ENCODE results near the gene SOX13.

Gene SOX13

GRCh38 chr1:204132718-204133117, 59.8 kb downstream of the SOX13 start:
- no peak for DNase-seq (ENCODE audit: low spot score)

GRCh38 chr1:204134103-204134502, 61.2 kb downstream of the SOX13 start:
- DNase-seq (ENCODE audit: low spot score) = no peak

- DNase-seq (ENCODE audit: low spot score) = no peak
Measured at GRCh38 chr1:204136814-204137213, 63.9 kb downstream of the SOX13 start.

GRCh38 chr1:204139088-204139487, 66.2 kb downstream of the SOX13 start:
- DNase-seq (ENCODE audit: low spot score) = no peak

GRCh38 chr1:204139952-204140351, 67.0 kb downstream of the SOX13 start:
- no peak for DNase-seq (ENCODE audit: low spot score)

GRCh38 chr1:204141131-204141530, 68.2 kb downstream of the SOX13 start:
- DNase-seq (ENCODE audit: low spot score) = no peak

- no peak for DNase-seq (ENCODE audit: low spot score)
Measured at GRCh38 chr1:204142032-204142974, 69.4 kb downstream of the SOX13 start.

GRCh38 chr1:204143276-204144041, 70.5 kb downstream of the SOX13 start:
- no peak for DNase-seq (ENCODE audit: low spot score)

GRCh38 chr1:204145033-204145504, 72.2 kb downstream of the SOX13 start:
- no peak for DNase-seq (ENCODE audit: low spot score)

GRCh38 chr1:204146309-204146708, 73.4 kb downstream of the SOX13 start:
- no peak for DNase-seq (ENCODE audit: low spot score)

GRCh38 chr1:204146965-204147364, 74.0 kb downstream of the SOX13 start:
- no peak for DNase-seq (ENCODE audit: low spot score)

- no peak for DNase-seq (ENCODE audit: low spot score)
Measured at GRCh38 chr1:204147406-204148383, 74.8 kb downstream of the SOX13 start.

GRCh38 chr1:204149107-204149506, 76.2 kb downstream of the SOX13 start:
- no peak for DNase-seq (ENCODE audit: low spot score)

GRCh38 chr1:204149635-204150565, 77.0 kb downstream of the SOX13 start:
- DNase-seq (ENCODE audit: low spot score) = no peak

- no peak for DNase-seq (ENCODE audit: low spot score)
Measured at GRCh38 chr1:204150702-204151551, 78.0 kb downstream of the SOX13 start.

- no peak for DNase-seq (ENCODE audit: low spot score)
Measured at GRCh38 chr1:204151552-204152309, 78.8 kb downstream of the SOX13 start, which contains the start of gene ETNK2. Gene ETNK2 (minus strand): TSS chr1:204152044. CDS start chr1:204151852, 192 bp downstream.

GRCh38 chr1:204152310-204153044, 79.6 kb downstream of the SOX13 start:
- no peak for DNase-seq (ENCODE audit: low spot score)

- no peak for DNase-seq (ENCODE audit: low spot score)
Measured at GRCh38 chr1:204153667-204154066, 80.8 kb downstream of the SOX13 start.

Measured in Ammon's horn (tissue), 1 donor.